AG10803 (cell line): ENCODE data around the gene SIM2.

ENCODE experiments used
- DNase-seq: peaks from one replicate; pipeline ENCODE4 v3.0.0; 2010; ENCODE audit warnings: low read depth
- H3K4me3 ChIP-seq: 2 replicates; pipeline ENCODE4 v1.5.1; 2011; ENCODE audit warnings: mild to moderate bottlenecking, low read length, control low read depth
- TF ChIP-seq, protein P1 (sequence below): conservative IDR thresholded peaks from 2 replicates; pipeline ENCODE4 v1.5.1; 2011; ENCODE audit warnings: mild to moderate bottlenecking, low read length, control low read depth, inconsistent platforms

SIM2 gene

DNA sequence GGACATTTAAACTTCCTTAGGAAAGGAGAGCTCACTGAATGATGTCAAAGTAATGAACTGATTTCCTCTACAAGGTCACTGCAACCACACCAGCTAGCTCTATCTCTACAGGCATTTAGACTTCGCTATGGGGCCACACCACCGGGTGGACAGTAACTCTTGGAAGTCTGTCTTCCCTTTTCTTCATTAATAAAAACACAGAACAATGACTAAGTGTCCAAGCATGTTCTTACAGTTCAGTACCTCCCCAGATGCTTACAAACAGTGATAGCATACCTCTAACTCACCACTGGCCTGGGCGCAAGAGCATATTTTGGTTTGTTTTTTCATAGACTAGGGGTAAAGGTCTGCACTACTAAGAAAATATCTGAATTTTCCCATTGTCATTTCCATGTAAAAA, 54.6 kb downstream of the SIM2 start:
- TF ChIP-seq, protein P1, sequence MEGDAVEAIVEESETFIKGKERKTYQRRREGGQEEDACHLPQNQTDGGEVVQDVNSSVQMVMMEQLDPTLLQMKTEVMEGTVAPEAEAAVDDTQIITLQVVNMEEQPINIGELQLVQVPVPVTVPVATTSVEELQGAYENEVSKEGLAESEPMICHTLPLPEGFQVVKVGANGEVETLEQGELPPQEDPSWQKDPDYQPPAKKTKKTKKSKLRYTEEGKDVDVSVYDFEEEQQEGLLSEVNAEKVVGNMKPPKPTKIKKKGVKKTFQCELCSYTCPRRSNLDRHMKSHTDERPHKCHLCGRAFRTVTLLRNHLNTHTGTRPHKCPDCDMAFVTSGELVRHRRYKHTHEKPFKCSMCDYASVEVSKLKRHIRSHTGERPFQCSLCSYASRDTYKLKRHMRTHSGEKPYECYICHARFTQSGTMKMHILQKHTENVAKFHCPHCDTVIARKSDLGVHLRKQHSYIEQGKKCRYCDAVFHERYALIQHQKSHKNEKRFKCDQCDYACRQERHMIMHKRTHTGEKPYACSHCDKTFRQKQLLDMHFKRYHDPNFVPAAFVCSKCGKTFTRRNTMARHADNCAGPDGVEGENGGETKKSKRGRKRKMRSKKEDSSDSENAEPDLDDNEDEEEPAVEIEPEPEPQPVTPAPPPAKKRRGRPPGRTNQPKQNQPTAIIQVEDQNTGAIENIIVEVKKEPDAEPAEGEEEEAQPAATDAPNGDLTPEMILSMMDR: no peak; the same call in 1 of the 2 replicates
- peak; percentile 56 for DNase-seq
- no peak overlapping the region for H3K4me3 ChIP-seq

GRCh38 chr21:36754241-36754898, 55.5 kb downstream of the SIM2 start:
- DNase-seq: no peak
- TF ChIP-seq, protein P1: no peak
- no peak overlapping the region for H3K4me3 ChIP-seq

DNA sequence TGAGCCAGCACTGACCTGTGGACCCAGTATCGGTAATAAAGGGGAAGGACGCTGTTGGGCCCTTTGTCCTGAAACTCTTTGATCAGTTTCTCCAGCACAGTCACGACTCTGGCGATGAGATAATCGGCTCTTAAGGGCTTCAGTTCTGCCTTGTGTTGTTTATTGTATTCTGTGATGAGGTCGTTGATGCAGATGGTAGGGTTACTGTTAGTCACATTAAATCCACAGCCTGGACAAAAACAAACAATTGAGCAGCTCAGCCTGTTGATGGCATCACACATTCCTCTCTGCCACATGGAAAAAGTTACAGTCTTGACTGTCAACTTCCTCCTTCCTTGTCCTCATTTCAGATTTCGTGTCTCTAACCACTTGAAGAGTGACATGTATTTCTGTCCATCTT, 57.6 kb downstream of the SIM2 start:
- DNase-seq: peak; percentile 28
- TF ChIP-seq, protein P1: no peak
- H3K4me3 ChIP-seq: no peak overlapping the region

GRCh38 chr21:36757196-36757595, 58.3 kb downstream of the SIM2 start:
- TF ChIP-seq, protein P1: no peak
- no peak overlapping the region for H3K4me3 ChIP-seq
- no peak for DNase-seq

GRCh38 chr21:36759348-36760083, 60.6 kb downstream of the SIM2 start:
- TF ChIP-seq, protein P1: no peak
- DNase-seq: no peak
- H3K4me3 ChIP-seq: no peak overlapping the region

GRCh38 chr21:36761685-36762084, 62.8 kb downstream of the SIM2 start:
- H3K4me3 ChIP-seq: no peak overlapping the region
- no peak for DNase-seq
- TF ChIP-seq, protein P1: no peak

DNA sequence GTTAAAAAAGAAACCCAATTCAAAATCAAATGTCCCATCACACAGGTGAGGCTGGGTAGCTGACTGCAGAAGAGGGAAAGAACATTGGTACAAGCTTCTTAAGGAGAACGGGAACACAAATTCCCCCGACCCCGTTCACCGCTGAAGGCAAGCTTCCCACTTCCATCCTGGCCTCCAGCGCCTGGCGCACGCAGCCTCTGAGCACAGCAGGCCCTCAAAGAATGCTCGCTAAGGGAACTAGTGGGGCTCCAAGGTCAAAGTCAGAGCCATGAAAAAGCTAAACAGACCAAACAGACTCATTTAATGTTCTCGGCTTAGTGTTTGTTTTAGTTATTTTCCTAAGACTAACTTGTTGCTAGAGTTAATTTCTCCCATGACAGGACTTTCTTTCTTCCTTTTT, 63.7 kb downstream of the SIM2 start:
- DNase-seq: no peak
- TF ChIP-seq, protein P1: no peak
- H3K4me3 ChIP-seq: no peak overlapping the region
